Mesodermal cell (in vitro differentiated cells): ENCODE results near the gene GRIA4.

Source experiments
- H3K27ac ChIP-seq: 2 replicates; pipeline ENCODE4 v1.7.0; 2013; ENCODE audit warnings: mild to moderate bottlenecking, low read depth, low read length, moderate library complexity; ENCODE audit not compliant: severe bottlenecking
- H3K36me3 ChIP-seq: 2 replicates; pipeline ENCODE4 v1.7.1; 2013; ENCODE audit warnings: mild to moderate bottlenecking, low read length, moderate library complexity; ENCODE audit not compliant: control insufficient read depth, insufficient read depth
- H3K4me1 ChIP-seq: one replicate; pipeline ENCODE4 v1.7.1; 2013; ENCODE audit warnings: mild to moderate bottlenecking, low read length; ENCODE audit not compliant: insufficient read depth, control insufficient read depth, poor library complexity, severe bottlenecking
- H3K4me3 ChIP-seq: 2 replicates; pipeline ENCODE4 v1.7.0; 2013; ENCODE audit warnings: low read length, control low read depth, mild to moderate bottlenecking; ENCODE audit not compliant: insufficient read depth, poor library complexity, severe bottlenecking; ENCODE audit errors: extremely low read depth
- H3K9me3 ChIP-seq: 2 replicates; pipeline ENCODE4 v1.7.1; 2013; ENCODE audit warnings: mild to moderate bottlenecking, low read length, moderate library complexity; ENCODE audit not compliant: control insufficient read depth
- WGBS, 2 experiments: methylation state at CpG; one replicate each; pipeline ENCODE4 v1.1.5; 2013; ENCODE audit warnings: missing lambda C conversion rate in 2 of 2; ENCODE audit not compliant: insufficient coverage in 2 of 2; 5-methylcytosine and 5-hydroxymethylcytosine counted together

The GRIA4 gene

DNA sequence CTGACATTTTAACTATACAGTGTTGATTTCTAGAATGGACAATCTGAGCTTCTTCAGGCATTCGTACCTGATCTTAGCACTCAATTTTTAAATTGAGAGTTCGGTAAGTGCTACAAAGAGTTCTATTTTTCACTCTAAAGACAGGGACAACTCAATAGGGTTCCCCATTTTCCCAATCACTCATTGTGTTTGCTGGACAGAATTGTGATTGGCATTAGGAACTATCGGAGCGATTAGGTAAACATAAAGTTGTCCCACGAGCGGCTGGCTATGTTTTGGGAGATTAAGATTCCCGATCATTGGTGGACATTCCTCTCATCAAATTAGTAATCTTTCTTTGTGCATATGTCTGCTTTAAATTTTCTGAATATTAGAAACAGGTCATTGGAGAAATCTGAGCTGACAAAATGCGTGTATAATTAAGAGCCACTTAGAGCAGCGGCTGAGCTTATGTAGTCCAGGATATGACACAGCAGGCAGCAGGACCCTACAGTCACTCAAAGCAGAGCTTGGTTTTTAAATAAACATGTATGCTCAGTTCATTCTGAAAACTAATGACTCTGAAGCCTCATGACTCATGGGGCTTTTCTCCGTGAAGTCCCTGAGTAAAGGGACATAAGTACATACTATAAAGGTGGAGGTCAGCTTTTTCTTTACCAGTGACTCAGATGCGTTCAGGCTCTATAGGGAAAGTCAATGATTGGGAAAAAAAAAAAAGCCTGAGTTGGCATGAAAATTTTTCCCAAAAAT, 109.4 kb downstream of the GRIA4 start:
- Histone ChIP-seq H3K9me3 (no peaks in the 10 kb centered on the region), H3K36me3 (no peaks in the 10 kb centered on the region), H3K4me3 (no peak overlapping the region), H3K4me1 (peaks cover 9% of the 10 kb centered on the region), H3K27ac (peak overlapping the region; percentile 51)
- 67 to 79% methylated on average over 4 to 5 of the region's 11 CpGs for WGBS, 2 experiments

DNA sequence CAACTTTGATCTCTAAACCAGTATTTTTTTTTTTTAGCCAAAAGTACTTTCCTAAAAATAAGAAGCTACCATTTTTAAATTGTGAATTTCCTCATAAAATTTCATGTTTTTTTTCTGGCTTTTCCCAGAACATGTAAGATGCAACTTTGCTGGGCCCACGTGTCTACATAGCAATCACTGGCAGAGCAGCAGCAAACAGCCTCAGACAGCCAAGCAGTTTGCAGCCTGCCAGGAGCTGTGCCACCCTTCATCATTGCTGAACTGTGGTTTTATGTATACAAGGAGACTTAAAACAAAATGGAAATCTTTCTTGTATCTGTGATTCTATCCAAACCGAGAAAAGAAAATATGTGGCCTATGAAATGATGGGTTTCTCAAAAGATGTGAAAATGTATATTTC, 110.2 kb downstream of the GRIA4 start:
- Histone ChIP-seq H3K36me3 (no peaks in the 10 kb centered on the region), H3K4me3 (no peak overlapping the region), H3K9me3 (no peaks in the 10 kb centered on the region), H3K4me1 (peaks cover 9% of the 10 kb centered on the region), H3K27ac (no peak overlapping the region)
- 86 to 94% methylated on average over 1 to 2 of the region's 2 CpGs for WGBS, 2 experiments

DNA sequence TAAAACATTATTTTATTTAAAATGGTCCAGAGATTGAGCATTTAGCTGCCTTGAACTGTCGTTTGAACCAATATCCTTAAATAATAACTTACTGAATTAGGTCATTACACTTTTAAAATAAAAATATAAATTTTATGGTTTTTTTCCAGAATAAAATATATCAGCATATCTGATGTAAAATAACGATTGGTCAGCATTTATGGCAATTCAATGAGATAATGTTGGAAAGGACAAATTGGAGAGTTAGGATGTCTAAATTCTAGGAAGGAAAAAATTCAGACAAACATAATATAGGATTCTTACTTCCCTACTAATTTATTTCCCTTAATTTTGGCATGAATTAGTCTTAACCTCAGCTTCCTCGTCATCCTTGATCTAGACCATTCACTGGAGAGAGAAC, 113.4 kb downstream of the GRIA4 start:
- no peaks in the 10 kb centered on the region for H3K9me3 ChIP-seq

DNA sequence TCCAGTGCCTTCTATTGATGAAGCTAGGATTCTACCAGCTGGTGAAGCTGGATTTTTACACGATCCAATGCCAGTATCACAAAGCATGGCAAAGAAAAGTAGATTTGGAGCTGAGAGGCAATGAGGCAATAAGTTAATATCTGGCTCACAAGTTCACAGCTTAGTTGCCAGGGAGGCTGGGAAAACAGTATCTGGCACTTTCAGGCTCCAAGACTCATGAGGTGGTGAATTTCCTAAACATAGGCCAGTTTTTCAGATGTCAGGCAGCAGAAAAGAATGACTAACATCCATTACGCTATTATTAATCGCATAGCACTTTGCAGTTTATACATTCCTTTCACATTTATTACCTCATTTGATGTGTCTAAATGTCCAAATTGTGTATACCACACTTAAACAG, 122.7 kb downstream of the GRIA4 start:
- H3K4me1 ChIP-seq, result no peaks in the 10 kb centered on the region
- no peaks in the 10 kb centered on the region for H3K9me3 ChIP-seq
- H3K27ac ChIP-seq, result no peak overlapping the region
- 97 to 100% methylated on average over 3 of the region's 3 CpGs for WGBS, 2 experiments
- no peaks in the 10 kb centered on the region for H3K36me3 ChIP-seq
- H3K4me3 ChIP-seq, result no peak overlapping the region

More for the DNA sequence above, 113.4 kb downstream of the GRIA4 start:
- WGBS, 2 experiments, result no CpG with 5 or more reads among the region's 3 CpGs
- H3K36me3 ChIP-seq, result no peaks in the 10 kb centered on the region
- no peak overlapping the region for H3K27ac ChIP-seq
- H3K4me3 ChIP-seq, result no peak overlapping the region
- H3K4me1 ChIP-seq, result peaks cover 9% of the 10 kb centered on the region

DNA sequence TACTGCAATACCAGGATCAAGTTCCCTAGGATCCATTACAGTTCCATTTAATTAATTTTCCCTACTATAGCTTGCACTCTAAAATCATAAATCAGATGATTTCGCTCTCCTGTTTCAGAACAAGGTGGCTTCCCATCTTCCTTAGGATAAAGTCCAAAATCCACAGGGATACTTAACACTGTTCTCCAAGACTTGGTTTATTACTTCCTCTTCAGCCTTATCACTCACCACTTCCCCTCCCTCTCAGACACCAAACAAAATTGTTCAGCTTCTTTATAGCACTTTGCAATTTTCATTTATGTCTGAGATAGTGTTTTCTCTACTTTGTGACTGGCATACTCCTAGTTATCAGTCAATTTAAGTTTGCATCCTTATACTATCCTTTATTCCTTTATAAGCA, 124.6 kb downstream of the GRIA4 start:
- Histone ChIP-seq H3K9me3 (no peaks in the 10 kb centered on the region), H3K4me1 (no peaks in the 10 kb centered on the region), H3K27ac (no peak overlapping the region), H3K4me3 (no peak overlapping the region), H3K36me3 (no peaks in the 10 kb centered on the region)
- WGBS, 2 experiments, result 89 to 90% methylated on average over 1 of the region's 1 CpG

DNA sequence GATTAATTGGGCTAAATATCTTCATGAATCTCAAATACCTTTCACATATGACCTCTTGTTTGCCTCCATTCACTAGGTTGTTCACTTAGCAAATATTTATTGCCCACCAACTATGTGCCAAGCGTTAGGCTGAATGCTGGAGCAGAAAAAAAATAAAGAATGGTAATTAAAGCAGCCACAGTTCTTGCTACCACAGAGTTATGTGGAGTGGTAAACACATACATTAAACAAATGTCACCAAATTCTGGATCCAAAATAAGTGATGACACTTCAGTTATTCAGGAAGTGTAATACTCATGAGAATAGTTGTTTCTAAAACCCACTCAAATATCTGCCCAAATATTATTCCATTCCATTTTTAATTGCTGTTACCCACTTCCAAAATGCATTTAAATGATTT, 128.4 kb downstream of the GRIA4 start:
- no peak overlapping the region for H3K4me3 ChIP-seq
- no CpG with 5 or more reads among the region's 1 CpG for WGBS, 2 experiments
- H3K36me3 ChIP-seq, result no peaks in the 10 kb centered on the region
- no peak overlapping the region for H3K27ac ChIP-seq
- no peaks in the 10 kb centered on the region for H3K4me1 ChIP-seq
- H3K9me3 ChIP-seq, result no peaks in the 10 kb centered on the region

DNA sequence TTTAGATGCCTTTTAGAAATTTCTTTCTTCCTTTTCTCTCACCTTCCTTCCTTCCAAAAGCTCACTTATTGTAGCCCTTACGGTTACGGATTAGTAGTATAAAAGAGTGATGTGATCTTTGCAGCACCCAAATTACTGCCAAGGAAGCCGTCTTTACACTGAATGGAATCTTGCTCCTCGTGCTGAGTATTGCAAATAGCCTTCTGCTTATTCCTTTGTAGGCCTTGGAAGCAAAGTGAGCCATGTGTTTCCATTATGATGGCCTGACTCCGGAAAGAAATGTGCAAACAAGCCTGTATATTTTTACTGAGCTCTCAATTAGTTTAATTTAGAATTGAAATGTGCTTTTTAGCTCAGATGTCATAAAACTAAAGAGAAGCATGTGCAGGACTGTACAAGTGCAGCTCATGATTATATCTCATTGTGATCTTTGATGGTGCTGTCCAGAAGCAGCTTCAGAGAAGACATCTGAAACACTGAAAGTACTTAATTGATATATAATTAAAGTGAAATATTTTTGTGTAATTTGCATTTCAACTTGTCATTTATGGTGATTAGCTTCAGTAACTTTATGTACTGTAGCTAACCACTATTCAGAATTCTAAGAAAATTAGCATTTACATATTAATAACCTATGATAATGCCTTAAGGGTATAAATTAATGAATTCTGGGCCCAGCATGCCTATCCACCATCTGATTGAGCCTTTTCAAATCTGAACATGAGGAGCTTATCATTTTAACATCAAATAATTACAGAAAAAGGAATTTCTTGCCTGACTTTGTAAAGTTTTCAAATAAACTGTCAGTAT, 129.3 kb downstream of the GRIA4 start:
- Histone ChIP-seq H3K27ac (no peak overlapping the region), H3K4me1 (no peaks in the 10 kb centered on the region), H3K36me3 (no peaks in the 10 kb centered on the region), H3K9me3 (no peaks in the 10 kb centered on the region), H3K4me3 (no peak overlapping the region)
- 89 to 93% methylated on average over 2 to 3 of the region's 5 CpGs for WGBS, 2 experiments

DNA sequence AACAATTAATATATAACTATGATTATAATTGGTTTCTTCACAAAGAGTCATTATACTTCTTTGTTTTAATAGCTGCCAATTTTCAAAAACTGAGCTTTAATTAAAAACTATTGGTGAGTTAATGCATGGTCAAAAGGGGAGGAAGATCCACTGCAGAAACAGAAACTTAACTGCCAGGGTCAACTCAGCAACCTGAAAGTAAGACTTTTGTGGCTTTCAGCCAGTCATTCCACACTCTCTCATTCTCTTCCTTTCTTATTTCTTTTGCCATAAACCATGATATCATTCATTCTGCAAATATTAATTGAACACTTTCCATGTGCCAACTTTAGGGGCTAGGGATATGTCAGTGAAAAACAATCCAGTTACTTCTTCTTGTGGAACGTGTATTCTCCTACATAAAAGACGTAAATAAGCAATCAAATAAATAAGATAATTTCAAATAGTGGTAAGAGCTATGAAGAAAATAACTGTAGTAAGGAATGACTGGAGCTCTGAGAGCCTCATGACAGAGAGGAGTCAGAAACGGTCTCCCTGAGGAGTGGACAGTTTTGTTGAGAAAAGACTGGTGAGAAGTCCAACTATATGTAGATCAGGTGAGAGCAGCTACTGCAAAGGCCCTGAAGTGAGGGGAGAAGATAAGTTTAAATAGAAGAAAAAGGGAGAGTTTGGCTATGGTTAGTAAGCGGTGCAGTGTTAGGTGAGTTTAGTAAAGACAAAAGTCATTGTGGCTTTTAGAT, 130.5 kb downstream of the GRIA4 start:
- H3K4me3 ChIP-seq, result no peak overlapping the region
- WGBS, 2 experiments, result 96 to 100% methylated on average over 2 of the region's 4 CpGs
- no peaks in the 10 kb centered on the region for H3K36me3 ChIP-seq
- H3K27ac ChIP-seq, result no peak overlapping the region
- H3K9me3 ChIP-seq, result no peaks in the 10 kb centered on the region
- no peaks in the 10 kb centered on the region for H3K4me1 ChIP-seq

DNA sequence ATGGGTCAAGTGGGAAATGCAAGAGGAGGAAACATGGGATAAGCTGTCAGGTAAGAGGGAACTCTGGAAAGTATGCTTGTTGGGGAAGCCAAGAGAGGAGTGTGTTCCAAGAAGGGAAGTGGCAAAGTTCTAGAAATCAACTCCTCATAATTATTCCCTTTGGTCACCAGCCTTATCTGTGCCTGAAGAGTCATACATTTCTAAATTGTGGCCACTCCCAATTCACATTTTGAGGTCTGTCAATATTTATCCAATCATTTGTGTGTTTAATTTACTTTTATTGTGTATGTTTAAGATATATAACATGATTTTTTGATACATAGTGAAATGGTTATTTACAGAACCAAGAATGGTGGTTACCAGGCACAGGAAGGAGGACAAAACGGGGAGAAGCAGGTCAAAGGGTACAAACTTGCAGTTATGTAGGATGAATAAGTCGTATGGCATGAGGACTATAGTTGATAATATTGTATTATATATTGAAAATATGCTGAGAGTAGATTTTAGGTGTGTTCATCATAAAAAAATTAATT, 131.7 kb downstream of the GRIA4 start:
- 56 to 89% methylated on average over 1 to 2 of the region's 2 CpGs for WGBS, 2 experiments
- H3K4me3 ChIP-seq, result no peak overlapping the region
- H3K36me3 ChIP-seq, result no peaks in the 10 kb centered on the region
- no peak overlapping the region for H3K27ac ChIP-seq
- H3K9me3 ChIP-seq, result no peaks in the 10 kb centered on the region
- H3K4me1 ChIP-seq, result no peaks in the 10 kb centered on the region

DNA sequence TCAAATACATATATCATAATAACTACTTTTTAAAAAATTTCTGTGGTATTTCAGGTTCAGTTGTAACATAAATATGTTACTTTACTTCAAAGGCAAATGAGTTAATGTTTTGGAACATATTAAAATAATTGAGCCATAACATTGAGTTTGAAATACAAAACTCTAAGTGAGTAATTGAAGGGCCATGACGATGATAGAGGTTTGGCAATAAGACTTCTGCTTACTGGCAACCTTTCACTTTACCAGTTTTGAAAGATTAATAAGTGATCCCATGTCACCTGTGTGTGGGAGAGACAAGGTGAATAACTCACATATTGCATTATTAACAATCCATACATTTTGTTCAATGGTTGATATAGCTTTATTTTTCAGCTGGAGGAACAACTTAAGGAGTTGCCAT, 144.4 kb downstream of the GRIA4 start:
- no CpG with 5 or more reads among the region's 1 CpG for WGBS, 2 experiments
- Histone ChIP-seq H3K4me3 (no peak overlapping the region), H3K27ac (no peak overlapping the region), H3K36me3 (no peaks in the 10 kb centered on the region), H3K9me3 (no peaks in the 10 kb centered on the region), H3K4me1 (no peaks in the 10 kb centered on the region)
